HL-60/S4 treated with retinoic acid at 250 ng/mL for 4 days and 3 days (cell line): Measurements from ENCODE around the gene ZHX3.
"Not testable (repeated sequence)": the region's sequence is repeated elsewhere in the genome, so short reads cannot be mapped to it uniquely, and the experiment has no call there.

Experiments used
- in situ Hi-C: fragments of 300-500 bp; cut with MboI; formaldehyde crosslinking; loops from 2 replicates; pipeline ENCODE4 v1.7.0; 2022; ENCODE audit warnings: low sequenced_read_pairs

The ZHX3 gene

GRCh38 chr20:41335591-41335990, 18.1 kb upstream of the ZHX3 start:
- in situ Hi-C loops, result loop anchor here (25.0 kb wide), 2 partner anchors 173 to 373 kb away; no protein-coding TSS in a partner anchor

DNA sequence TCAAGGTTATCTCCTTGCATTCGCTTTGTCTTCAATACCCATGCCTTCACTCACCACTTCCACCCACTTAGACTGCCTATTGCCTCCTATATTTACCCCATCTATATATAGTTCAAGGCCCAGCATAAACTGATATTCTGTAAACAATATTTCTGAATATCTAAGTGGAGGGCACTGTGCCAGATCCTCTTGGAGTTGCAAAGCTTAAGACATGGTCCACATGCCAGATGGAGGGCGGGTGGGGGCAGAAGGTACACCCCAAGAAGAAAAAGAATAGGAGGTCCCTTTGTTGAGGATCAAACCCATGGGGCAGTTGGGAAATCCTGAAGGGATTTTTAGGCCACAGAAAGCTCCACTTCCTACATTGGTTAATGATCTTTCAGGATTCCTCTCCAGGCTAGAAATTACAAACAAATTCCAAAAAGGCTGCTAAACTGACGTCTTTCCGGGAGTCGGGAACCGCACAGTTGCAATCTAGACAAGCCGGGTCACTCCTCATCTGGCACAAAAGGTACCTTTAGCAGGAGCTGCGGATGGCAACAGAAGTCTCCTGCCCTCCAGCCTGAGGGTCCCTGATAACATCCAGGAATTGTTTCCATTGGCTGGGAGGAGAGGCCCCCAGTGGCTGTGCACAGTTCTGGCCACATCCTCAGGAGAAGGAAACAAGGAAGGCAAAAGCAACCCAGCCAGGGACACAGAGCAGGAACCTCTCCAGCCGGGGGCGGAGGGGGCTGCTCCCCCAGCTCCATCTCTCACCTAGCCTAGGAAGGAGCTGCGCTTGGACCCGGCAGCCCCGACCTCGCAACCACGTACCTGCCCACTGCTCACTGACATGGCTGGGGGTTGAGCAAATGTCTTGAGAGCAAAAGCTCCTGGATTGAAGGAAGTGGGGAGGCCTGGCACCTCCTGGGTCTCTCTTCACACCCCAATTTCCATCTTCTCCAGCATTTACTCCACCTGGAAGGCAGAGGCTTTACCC, 17.2 kb upstream of the ZHX3 start:
- in situ Hi-C loops, result loop anchor here (25.0 kb wide), 2 partner anchors 172 to 372 kb away; no protein-coding TSS in a partner anchor

DNA sequence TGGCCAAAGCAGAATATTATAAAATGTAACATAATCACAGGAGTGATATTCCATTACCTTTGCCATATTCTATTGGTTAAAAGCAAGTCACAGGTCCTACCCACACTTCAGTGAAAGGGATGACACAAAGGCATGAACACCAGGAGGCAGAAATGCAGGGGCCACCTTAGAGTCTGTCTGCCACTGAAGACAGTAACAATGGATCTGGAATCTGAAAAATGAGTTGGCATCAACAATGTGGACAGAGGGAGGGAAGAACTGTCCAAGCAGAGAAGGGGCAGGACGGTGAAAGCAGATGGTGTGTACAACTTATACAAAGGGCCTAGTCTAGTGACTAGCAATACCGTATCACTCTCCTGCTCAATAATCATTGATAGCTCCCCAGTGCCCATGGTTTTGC, 16.5 kb upstream of the ZHX3 start:
- in situ Hi-C loops, result loop anchor here (25.0 kb wide), 2 partner anchors 172 to 372 kb away; no protein-coding TSS in a partner anchor

DNA sequence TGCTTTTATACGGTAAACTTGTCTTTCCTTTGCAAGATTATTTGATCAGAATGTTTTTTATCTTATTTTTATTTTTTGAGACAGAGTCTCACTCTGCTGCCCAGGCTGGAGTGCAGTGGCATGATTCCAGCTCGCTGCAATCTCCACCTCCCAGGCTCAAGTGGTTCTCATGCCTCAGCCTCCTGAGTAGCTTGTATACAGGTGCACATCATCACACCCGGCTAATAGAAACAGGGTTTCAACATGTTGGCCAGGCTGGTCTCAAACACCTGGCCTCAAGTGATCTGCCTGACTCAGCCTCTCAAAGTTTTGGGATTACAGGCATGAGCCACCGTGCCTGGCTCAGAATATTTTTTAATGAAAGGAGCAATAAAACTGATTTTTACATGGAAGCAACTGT, 14.2 kb upstream of the ZHX3 start:
- in situ Hi-C loops, result loop anchor here (25.0 kb wide), 2 partner anchors 169 to 369 kb away; no protein-coding TSS in a partner anchor

GRCh38 chr20:41330941-41331340, 13.4 kb upstream of the ZHX3 start:
- in situ Hi-C loops, result loop anchor here (25.0 kb wide), 2 partner anchors 169 to 369 kb away; no protein-coding TSS in a partner anchor

GRCh38 chr20:41330343-41330720, 12.8 kb upstream of the ZHX3 start:
- in situ Hi-C loops, result loop anchor here (25.0 kb wide), 2 partner anchors 168 to 368 kb away; no protein-coding TSS in a partner anchor

GRCh38 chr20:41329435-41330342, 12.2 kb upstream of the ZHX3 start:
- in situ Hi-C loops, result loop anchor here (25.0 kb wide), 2 partner anchors 167 to 367 kb away; no protein-coding TSS in a partner anchor

DNA sequence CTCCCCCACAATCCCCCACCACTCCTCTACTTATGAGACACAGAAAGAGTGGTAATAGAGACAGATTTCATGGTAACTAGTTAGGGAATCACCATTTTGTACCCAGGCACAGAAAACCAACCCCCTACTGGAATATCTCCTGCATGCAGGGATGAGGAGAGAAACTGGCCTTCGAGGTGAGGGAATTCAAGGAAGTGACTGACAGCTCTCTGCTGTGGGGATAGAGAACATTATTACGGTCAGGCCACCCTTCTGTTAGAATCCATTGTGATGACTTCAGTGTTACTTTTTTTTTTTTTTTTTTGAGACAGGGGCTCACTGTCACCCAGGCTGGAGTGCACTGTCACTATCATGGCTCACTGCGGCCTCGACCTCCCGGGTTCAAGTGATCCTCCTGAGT, 9.6 kb upstream of the ZHX3 start:
- in situ Hi-C loops, result loop anchor here (25.0 kb wide), 2 partner anchors 165 to 365 kb away; no protein-coding TSS in a partner anchor

DNA sequence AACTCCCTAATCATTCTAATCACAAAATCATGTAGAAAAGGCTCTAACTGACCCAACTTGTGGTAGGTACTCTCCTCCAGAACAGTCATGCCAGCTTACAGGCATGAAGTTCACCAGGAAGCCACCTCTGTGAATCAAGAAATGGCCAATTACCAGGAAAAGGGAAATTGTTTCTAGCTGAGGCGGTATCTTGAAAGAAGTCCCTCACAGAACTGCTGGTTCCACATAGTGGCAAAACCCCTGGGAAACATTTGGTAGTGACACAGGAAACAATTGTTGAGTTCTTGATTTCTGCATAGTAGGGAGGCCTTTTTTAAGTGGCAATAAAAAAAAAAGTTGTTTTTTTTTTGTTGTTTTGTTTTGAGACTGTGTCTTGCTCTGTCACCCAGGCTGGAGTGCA, 3.4 kb upstream of the ZHX3 start:
- in situ Hi-C loops, result no loop called here

GRCh38 chr20:41320441-41320840, 2.9 kb upstream of the ZHX3 start:
- in situ Hi-C loops, result no loop called here

GRCh38 chr20:41318271-41318649, 729 bp upstream of the ZHX3 start:
- in situ Hi-C loops, result no loop called here

- in situ Hi-C loops, result no loop called here
Measured at GRCh38 chr20:41316602-41317545, 657 bp downstream of the ZHX3 start.

DNA sequence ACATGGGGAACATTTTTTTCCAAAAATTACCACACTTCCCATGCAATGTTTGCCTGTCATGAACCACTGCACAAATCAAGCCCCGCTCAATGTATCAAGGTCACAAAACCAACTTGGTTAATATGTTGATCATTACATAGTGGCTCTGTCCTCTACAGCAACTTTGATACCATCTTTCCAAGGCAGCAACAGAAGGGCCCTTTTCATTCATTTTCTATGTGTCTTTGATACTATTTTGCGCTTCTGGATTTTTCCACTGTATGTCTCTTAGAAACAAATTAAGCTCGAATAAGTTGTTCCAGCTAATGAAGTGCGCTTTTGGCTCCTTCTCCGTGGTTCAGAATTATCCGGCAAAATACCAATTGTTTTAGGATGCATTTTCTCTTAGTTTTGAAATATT, 1.5 kb downstream of the ZHX3 start:
- in situ Hi-C loops, result no loop called here

GRCh38 chr20:41314386-41314785, 3.1 kb downstream of the ZHX3 start:
- in situ Hi-C loops, result no loop called here

- in situ Hi-C loops, result not testable (repeated sequence)
Measured at GRCh38 chr20:41312009-41312408, 5.5 kb downstream of the ZHX3 start.

- in situ Hi-C loops, result no loop called here
Measured at GRCh38 chr20:41309817-41310216, 7.7 kb downstream of the ZHX3 start.

GRCh38 chr20:41308726-41309413, 8.7 kb downstream of the ZHX3 start:
- in situ Hi-C loops, result no loop called here

DNA sequence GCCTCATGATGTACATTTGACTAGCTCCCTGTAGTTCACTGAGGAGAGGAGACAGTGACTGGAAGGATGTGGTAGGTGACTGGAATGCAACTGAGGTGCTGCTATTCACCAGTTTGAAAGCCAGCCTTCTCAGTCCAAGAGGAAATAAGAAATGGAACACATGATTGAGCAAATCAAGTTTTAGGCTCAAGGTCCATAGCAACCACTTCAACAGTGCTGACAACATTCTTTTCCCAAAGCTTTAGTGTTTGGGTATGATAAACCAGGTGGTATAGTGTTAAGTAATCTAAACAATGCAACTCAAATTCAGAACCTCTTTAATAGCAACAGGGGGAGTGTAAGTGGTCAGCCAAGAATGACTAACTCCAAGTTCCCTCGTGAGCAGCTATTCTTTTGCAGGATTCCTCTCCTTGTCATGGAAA, 9.2 kb downstream of the ZHX3 start:
- in situ Hi-C loops, result no loop called here

GRCh38 chr20:41307021-41307420, 10.5 kb downstream of the ZHX3 start:
- in situ Hi-C loops, result no loop called here
